GM21723 (cell line): Measurements from ENCODE around the gene KCNK2.

Source experiments
- ATAC-seq: cut with Tn5 transposase; IDR thresholded peaks from one replicate; pipeline ENCODE4 v1.9.1; 2021; ENCODE audit warnings: mild to moderate bottlenecking, moderate library complexity; ENCODE audit not compliant: unreplicated experiment

KCNK2 gene

DNA sequence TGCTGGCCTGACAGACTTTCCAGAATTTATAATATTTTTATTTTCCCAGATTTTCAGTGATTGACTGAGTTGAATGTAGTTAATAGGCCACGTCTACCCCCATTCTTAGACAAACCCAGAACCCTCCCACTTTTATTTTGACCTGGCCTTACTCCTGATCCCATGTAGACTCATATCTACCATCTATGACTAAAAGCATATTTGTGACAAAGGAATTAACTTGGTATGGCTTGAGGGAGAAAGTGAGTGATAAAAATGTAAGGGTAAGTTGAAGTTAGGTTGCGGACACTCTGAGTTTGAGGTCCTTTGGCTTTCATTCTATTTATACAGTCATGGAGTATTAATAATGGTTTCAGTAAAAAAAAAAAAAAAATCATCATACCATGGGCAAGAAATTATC is 168.4 kb downstream of the KCNK2 start:
- ATAC-seq = no peak

GRCh38 chr1:215251428-215251827 is 168.9 kb downstream of the KCNK2 start:
- ATAC-seq = no peak

DNA sequence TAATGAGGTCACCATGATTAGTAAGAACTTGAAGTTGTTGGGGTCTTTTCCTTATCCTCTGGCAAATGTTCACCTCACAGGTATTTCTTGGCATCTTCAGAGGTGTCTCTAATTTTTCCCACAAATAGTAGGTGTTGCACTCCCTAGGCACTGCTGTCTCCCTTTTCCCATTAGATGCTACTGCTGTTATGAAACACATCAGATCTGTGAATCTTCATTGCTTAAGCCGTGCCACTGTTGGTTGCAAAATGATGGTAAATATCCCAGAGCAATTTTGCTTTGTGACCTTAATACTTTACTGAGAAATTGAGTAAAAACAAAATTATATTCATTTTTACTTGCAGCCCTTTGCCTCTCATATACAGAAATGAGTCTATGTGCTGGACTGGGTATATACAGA is 169.6 kb downstream of the KCNK2 start:
- no peak for ATAC-seq

- no peak for ATAC-seq
Measured at GRCh38 chr1:215256936-215257679, 174.6 kb downstream of the KCNK2 start.

DNA sequence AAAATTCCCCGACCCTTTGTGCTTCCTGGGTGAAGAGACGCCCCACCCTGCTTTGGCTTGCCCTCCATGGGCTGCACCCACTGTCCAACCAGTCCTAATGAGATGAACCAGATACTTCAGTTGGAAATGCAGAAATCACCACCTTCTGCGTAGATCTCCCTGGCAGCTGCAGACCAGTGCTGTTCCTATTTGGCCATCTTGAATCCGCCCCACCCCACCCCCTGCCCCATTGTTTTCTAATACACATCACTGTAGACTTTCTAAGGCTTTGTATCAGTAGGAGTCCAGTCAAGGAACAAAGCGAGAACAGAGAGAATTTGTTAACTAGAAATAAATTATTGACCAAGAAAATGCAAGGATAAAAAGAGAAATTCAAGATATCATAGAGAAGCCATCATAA is 178.2 kb downstream of the KCNK2 start:
- ATAC-seq = no peak

- ATAC-seq = no peak
Measured at GRCh38 chr1:215262106-215262505, 179.6 kb downstream of the KCNK2 start.

DNA sequence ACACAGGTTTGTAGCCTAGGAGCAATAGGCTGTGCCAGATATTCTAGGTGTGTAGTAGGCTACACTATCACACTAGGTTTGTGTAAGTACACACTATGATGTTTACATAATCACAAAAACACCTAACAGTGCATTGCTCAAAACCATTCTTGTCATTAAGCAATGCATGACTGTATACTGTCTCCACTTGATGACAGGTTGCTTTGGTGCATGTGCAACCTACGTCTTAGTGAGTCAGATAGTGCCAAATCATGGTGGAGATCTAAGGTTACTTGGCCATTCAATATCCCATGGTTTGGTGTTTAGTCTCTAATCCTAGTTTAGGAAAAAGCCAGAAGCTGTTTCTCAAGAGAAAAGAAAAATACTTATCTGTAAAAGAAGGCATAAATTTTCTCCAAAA is 181.1 kb downstream of the KCNK2 start:
- ATAC-seq = no peak

GRCh38 chr1:215264649-215265048 is 182.1 kb downstream of the KCNK2 start:
- ATAC-seq = no peak

- ATAC-seq = no peak
Measured at GRCh38 chr1:215267495-215267894, 185.0 kb downstream of the KCNK2 start.

DNA sequence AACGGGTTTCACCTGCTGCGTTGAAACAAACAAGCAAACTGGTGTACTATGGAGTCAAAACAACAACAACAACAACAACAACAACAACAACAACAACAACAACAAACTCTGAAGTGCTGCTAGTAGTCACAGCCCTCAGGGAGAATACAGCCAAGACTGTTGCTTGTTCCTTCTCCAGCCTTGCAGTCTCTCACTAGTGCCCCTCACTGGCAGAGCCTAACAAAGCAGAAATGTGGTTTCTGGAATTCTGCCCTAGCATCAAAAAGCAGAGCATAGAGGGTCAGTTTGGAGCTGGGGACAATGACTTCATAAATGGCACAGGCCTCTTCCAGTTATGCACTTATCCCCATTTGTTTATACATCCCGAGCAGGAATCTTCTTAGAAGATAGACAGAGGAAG is 187.4 kb downstream of the KCNK2 start:
- no peak for ATAC-seq

GRCh38 chr1:215273838-215274516 is 191.4 kb downstream of the KCNK2 start:
- ATAC-seq = no peak

- no peak for ATAC-seq
Measured at GRCh38 chr1:215276582-215276981, 194.0 kb downstream of the KCNK2 start.

GRCh38 chr1:215277532-215277931 is 195.0 kb downstream of the KCNK2 start:
- ATAC-seq = no peak

- no peak for ATAC-seq
Measured at GRCh38 chr1:215279682-215280081, 197.1 kb downstream of the KCNK2 start.

GRCh38 chr1:215282557-215282956 is 200.0 kb downstream of the KCNK2 start:
- no peak for ATAC-seq

GRCh38 chr1:215285013-215285800 is 202.7 kb downstream of the KCNK2 start:
- ATAC-seq = no peak
